Activated CD8-positive, alpha-beta memory T cell treated with anti-CD3 and anti-CD28 coated beads, Interleukin-2, amount 50 U/mL, for 24 hours (primary cell): ENCODE measurements around the gene KCTD5.

ENCODE experiments used
- DNase-seq: peaks from one replicate; pipeline ENCODE4 v3.0.0-alpha.2; 2020; ENCODE audit errors: extremely low read depth

KCTD5 gene

DNA sequence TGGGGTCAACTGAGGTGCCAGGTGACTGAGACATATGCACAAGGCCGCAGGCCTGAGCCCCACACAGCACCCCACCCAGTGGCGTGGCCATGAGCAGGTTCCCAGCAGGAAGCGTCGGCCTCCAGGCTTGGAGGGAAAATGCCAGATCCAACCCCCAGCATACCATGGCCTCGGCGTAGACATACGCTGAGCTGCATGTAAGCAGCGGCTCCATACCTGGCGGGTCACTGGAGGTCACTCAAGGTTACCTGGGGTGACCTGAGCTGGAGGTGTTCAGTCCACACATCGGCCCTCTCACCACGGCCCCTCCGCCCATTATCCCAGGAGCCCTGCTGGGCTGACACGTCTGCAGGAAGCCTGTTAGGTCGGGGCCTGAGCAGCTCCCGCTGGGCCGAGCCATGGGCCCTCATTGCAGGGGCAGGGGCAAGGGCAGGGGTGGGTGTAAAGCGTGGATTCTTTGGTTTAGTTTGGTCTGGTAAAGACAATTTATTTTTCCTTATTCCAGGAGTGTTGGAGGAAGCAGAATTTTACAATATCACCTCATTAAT, 15.2 kb downstream of the KCTD5 start:
- no peak for DNase-seq

GRCh38 chr16:2698103-2698870, 16.0 kb downstream of the KCTD5 start:
- no peak for DNase-seq

DNA sequence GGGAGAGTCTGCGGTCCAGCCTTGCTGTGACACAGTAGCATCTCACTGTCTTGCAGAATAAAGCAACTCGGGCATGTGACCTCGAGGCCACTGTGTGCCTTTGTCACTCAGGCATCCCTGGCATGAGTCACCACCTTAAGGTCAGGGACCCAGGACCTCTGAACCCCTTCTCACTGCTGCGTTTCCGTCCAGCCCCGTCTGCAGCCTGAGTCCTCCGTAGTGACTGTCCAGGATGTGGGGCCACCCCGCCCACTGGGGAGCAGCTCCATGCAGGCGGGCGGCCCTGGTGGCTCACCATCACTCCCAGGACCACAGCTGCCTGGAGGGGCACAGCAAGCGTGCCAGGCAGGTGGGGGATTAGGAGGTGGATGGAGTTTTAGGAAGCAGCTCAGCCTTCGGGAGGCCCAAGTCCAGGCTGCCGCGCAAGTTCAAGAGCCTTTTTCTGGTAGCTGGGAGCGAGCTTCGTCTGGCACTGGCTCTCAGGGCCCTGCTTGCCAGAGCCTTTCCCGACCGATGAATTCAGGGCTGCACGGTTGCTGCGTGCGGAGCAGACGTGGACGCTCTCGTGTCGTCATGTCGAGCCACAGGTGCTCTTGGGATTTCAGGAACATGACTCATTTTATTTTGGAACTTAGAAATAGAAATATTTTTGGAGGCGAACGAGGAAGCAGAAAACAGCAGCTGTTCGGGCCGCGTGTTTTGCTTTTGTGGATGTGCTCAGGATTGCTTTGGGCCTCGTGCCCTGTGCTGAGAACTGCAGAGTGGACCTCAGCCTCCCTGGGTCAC, 16.8 kb downstream of the KCTD5 start:
- no peak for DNase-seq

- DNase-seq, result no peak
These were observed 17.7 kb downstream of the KCTD5 start for GRCh38 chr16:2699791-2700600.

GRCh38 chr16:2700786-2701185, 18.5 kb downstream of the KCTD5 start:
- DNase-seq, result no peak

DNA sequence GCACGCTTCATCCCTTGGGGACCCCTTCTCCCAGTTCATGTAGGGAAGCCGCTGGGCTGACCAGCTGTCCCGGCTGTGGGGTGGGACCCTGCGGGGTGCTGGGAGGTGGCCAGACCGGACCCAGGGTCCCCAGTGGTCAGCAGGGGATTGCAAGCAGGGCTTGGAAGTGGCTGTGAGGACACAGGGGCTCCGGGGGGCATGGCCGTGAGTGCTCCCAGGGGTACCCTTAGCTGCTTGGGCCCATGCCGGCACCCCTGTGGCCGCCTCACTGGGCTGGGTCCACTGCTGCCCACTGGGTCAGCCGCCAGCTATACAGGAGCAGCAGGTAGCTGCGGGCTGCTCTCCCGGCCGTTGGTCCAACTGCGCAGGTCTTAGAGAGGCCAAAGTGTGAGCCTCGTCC, 18.9 kb downstream of the KCTD5 start:
- DNase-seq, result no peak

DNA sequence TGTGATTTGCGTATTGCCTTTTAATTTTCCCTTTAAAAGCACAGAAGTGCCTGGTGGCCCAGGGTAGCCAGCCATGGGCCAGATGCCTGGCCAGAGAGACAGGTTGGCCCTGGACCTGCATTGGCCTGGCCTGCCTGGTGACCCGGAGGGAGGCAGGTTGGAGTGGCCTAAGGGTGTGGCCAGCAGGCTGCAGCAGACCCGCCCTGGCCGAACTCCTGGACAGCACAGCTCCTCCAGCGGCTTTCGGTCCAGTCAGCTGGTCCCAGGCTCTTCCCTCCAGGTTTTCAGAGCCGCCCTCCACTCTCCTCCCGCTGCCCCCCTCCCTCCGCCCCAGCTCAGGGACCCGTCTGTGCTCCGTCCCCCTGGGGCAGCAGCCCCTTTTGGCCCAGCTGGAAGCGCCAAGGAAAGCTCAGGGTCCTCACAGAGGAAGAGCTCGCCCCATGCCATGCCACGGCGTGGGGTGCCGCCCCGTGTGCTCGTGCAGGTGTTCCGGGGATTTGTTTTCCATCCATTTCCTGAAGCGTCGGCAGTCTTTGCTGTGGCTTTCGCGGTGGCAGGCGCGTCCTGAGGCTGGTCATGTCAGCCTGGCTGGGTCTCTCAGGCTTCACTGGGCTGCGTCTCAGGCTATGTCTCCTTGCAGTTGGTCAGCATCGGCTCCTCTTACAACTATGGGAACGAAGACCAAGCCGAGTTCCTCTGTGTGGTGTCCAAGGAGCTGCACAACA, 19.6 kb downstream of the KCTD5 start:
- DNase-seq, result no peak

- DNase-seq, result no peak
These were observed 20.1 kb downstream of the KCTD5 start for GRCh38 chr16:2702438-2702825.

DNA sequence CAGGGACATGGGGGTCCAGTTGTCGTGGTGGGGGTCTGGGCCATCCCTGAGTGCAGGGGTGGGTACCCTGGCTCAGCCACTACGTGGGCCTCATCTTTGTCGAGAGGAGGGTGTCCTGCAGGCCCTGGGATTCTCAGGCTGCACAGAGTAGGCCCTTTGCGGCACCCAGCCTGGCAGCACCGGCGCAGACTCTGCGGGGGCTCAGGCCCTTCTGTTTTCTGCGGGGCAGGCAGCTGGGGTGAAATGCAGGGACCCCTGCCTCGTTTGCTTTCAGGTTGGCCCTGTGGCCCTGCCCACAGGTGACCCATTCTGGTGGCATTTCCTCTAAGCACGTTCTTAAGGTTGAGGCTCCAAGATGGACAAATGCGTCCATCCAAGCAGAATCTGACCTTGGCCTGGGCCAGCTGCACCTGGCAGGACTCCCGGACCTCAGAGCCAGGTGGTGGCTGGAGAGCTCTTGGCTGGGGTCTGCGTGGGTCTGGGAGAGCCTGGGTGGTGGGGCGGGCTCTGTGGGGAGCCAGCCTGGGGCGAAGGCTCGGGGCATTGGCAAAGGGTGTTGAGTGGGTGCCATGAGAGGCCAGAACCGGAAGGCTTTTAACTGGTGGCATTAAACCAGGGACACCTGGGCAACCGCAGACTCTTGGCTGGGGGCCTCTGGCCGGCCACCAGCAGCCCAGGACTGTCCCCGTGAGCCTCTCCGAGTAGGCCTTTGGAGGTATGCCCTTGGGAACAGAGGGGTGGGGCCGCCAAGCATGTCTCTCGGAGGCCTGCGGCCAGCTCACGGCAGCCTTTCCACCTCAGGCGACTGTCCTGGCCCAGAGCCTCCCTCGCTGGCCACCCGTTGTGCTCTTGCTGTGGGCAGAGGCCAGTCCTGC, 20.8 kb downstream of the KCTD5 start:
- DNase-seq, result no peak

GRCh38 chr16:2704166-2704982, 22.1 kb downstream of the KCTD5 start:
- no peak for DNase-seq

DNA sequence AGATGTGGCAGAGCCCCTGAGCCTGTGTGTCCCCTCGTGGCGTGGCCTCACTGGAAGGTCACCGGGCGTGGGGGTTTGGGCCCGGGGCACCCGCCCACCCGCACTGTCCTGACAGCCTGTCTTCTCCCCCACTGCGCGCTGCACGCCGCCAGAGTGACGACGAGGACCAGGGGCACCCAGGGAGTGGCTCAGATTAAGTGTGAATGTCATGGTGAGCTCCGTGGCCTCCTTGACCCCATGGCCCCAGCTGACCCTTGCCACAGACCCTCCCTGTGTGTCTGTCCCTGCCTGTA, 22.6 kb downstream of the KCTD5 start:
- DNase-seq, result no peak

DNA sequence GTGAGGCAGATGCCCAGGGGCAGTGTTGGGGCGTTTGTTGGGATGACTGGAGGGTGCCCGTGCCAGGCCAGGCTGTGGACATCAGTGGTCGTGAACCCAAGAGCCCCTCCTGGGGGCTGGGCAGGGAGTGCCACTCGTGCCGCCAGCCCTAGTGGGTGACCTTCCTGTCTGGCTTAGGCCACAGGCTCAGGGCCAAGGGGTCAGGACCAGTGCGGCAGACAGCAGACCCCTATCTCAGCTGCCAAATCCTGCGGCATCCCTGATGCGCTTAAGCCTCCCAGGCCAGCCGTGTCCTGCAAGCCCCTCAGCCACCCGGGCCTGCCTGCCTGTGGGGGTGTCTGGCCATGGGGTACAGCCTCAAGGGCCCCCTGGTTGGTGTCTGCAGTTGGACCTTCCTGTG, 23.0 kb downstream of the KCTD5 start:
- no peak for DNase-seq

GRCh38 chr16:2706085-2706484, 23.8 kb downstream of the KCTD5 start:
- no peak for DNase-seq

GRCh38 chr16:2706611-2707311, 24.4 kb downstream of the KCTD5 start:
- no peak for DNase-seq

- no peak for DNase-seq
These were observed 25.3 kb downstream of the KCTD5 start for GRCh38 chr16:2707368-2708289.

DNA sequence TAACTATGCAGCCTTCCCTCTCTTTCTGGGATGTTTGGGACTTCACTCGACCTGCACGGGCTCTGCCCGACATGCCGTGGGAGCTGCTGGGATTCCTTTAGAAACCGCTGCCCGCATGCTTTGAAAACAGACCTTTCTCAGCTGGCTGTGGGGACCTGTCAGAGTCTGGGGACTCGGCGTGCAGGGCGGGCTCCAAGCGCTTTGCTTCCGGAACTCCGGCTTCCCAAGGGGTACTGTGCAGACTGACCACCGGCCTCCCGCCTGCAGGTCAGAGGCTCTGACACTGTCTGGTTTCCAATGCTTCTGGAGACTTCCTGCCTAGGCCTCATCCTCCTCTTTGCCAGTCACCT, 25.9 kb downstream of the KCTD5 start:
- DNase-seq, result no peak

DNA sequence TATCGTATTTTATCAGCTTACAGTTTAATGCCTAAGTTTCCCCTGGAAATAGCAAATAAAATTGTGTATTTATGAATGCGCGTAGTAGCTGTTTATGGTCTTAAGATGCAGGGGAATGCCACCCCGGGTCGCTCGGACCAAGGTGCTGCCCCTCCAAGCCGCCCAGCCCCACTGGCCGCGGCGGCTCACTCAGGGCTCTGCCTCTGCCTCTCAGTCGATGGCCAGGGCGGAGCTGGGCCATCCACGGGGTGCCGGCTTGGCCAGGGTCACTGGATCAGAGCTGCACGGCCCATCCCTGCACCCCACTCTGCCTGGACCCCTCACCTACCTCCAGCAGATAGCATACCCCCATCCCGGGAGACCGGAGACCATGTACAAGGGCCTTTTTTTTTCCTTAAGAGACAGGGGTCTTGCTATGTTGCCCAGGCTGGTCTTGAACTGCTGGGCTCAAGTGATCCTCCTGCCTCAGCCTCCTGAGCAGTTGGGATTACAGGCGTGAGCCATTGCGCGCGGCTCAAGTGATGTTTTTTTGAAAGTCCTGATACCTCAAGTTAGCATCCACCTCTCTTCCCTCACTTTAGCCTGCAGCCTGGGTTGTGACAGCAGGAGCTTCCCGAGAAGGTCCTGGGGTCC, 26.7 kb downstream of the KCTD5 start:
- no peak for DNase-seq

DNA sequence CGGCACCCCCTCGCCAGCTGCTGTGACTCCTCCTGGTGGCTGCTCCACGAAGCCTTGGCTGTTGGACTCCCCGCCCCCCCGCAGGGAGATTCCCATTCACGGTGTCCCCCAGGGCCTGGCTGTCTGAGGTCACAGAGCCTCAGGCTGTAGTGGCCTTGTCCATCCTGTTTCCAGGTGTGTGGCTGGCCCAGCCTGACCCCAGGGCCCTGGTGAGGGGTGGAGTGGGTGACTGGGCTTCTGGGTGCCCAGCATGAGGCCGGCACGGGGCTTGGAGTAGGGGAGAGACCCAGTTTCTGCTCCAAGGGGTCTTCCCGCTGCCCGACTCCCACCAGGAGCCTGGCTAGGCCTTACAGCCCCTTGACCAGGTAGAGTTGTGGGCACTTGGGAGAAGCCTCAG, 27.3 kb downstream of the KCTD5 start:
- no peak for DNase-seq
